GM18861 (cell line): Measurements from ENCODE around the gene NCCRP1.
"Not testable (repeated sequence)": the region's sequence is repeated elsewhere in the genome, so short reads cannot be mapped to it uniquely, and the experiment has no call there.

Source experiments
- ATAC-seq: cut with Tn5 transposase; IDR thresholded peaks from one replicate; pipeline ENCODE4 v1.9.1; 2021; ENCODE audit not compliant: unreplicated experiment

NCCRP1 gene

GRCh38 chr19:39207293-39207836, 10.6 kb downstream of the NCCRP1 start:
- ATAC-seq: no peak

- ATAC-seq: no peak
Measured at GRCh38 chr19:39208175-39208795, 11.5 kb downstream of the NCCRP1 start.

- ATAC-seq: no peak
Measured at GRCh38 chr19:39209196-39209595, 12.4 kb downstream of the NCCRP1 start.

GRCh38 chr19:39211731-39212374, 15.1 kb downstream of the NCCRP1 start:
- no peak for ATAC-seq

GRCh38 chr19:39212375-39212742, 15.6 kb downstream of the NCCRP1 start:
- ATAC-seq: no peak

- not testable (repeated sequence) for ATAC-seq
Measured at GRCh38 chr19:39215323-39215722, 18.6 kb downstream of the NCCRP1 start.

GRCh38 chr19:39217094-39217493, 20.3 kb downstream of the NCCRP1 start:
- ATAC-seq: no peak

- ATAC-seq: no peak
Measured at GRCh38 chr19:39218230-39219007, 21.7 kb downstream of the NCCRP1 start.

- not testable (repeated sequence) for ATAC-seq
Measured at GRCh38 chr19:39219108-39219507, 22.3 kb downstream of the NCCRP1 start.

- no peak for ATAC-seq
Measured at GRCh38 chr19:39223703-39224279, 27.0 kb downstream of the NCCRP1 start.

- no peak for ATAC-seq
Measured at GRCh38 chr19:39224910-39225309, 28.1 kb downstream of the NCCRP1 start.

GRCh38 chr19:39230096-39230764, 33.5 kb downstream of the NCCRP1 start:
- ATAC-seq: no peak

- ATAC-seq: no peak
Measured at GRCh38 chr19:39232708-39233107, 35.9 kb downstream of the NCCRP1 start.

- no peak for ATAC-seq
Measured at GRCh38 chr19:39236527-39236926, 39.8 kb downstream of the NCCRP1 start.

- no peak for ATAC-seq
Measured at GRCh38 chr19:39237200-39238184, 40.7 kb downstream of the NCCRP1 start.

- no peak for ATAC-seq
Measured at GRCh38 chr19:39238209-39238608, 41.4 kb downstream of the NCCRP1 start.

GRCh38 chr19:39238944-39239343, 42.2 kb downstream of the NCCRP1 start:
- ATAC-seq: no peak

GRCh38 chr19:39240421-39240820, 43.7 kb downstream of the NCCRP1 start:
- ATAC-seq: no peak

GRCh38 chr19:39243741-39244140, 47.0 kb downstream of the NCCRP1 start:
- not testable (repeated sequence) for ATAC-seq
